T-helper 22 cell (primary cell): ENCODE measurements around the gene LRRC19.

ENCODE experiments used
- DNase-seq: peaks from one replicate; pipeline ENCODE4 v3.0.0-alpha.2; 2020; ENCODE audit warnings: low read depth

LRRC19 gene, protein sequence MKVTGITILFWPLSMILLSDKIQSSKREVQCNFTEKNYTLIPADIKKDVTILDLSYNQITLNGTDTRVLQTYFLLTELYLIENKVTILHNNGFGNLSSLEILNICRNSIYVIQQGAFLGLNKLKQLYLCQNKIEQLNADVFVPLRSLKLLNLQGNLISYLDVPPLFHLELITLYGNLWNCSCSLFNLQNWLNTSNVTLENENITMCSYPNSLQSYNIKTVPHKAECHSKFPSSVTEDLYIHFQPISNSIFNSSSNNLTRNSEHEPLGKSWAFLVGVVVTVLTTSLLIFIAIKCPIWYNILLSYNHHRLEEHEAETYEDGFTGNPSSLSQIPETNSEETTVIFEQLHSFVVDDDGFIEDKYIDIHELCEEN

GRCh38 chr9:27005491-27005890 lies at the start of gene LRRC19:
Gene LRRC19, minus strand, starts transcription at chr9:27005672. Its CDS starts 5,978 bp downstream, at chr9:26999694.
- no peak for DNase-seq

DNA sequence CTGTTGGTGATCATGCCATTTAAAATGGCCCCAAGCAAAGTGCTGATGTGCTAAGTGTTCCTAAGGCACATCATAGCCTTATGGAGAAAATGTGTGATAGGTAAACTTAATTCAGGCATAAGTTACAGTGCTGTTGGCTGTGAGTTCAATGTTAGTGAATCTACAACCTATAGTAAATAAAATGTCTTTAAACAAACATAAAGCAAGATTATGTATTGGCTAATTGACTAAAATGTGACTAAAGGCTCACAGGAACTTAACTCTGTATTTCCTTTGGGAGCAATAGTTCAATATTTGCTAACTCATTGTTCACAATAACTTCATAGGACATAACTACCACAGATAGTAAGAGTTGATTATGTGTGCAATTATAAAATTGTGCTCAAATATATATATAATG lies 49.4 kb upstream of the LRRC19 start:
- no peak for DNase-seq

DNA sequence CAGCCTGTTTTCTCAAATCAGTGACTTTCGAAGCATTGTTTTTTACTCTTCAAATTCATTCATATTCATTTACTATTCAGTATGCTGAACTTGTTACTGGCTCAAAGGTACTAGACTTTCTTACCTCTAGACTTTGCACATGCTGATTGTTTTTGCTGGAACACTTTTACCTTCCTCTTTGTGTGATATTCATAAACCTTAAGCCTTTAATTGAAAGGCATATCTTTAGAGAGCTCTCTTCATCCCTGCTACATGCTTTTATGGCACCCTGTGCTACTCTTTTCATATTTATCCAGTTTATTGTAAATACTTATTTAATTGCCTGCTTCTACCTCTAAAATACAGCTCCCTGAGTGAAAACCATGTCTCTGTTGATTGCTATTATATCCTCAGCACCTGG lies 48.7 kb upstream of the LRRC19 start:
- no peak for DNase-seq

GRCh38 chr9:27053369-27054022 lies 48.0 kb upstream of the LRRC19 start:
- DNase-seq = no peak

- no peak for DNase-seq
Observed at GRCh38 chr9:27047136-27047535, 41.7 kb upstream of the LRRC19 start.

DNA sequence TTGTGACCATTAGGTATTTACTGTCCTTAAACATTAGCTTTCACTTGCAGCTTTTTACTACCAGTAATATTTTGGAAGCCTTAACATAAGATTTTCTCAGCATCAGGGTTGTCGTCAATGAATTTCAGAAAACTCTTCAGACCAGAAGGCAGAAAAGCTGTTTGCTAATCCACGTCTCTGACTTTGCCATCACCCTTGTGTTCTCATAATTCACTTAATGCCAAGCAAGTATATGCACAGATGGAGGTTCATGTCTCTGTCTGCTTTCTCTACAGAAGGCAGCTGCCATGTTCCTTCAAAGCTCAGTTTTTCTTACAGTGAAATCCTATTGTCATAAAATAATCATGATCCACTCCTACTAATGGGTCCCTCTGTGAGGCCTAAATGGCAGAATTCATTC lies 37.7 kb upstream of the LRRC19 start:
- DNase-seq = no peak

GRCh38 chr9:27042476-27042875 lies 37.0 kb upstream of the LRRC19 start:
- DNase-seq = no peak

GRCh38 chr9:27041746-27042145 lies 36.3 kb upstream of the LRRC19 start:
- no peak for DNase-seq

DNA sequence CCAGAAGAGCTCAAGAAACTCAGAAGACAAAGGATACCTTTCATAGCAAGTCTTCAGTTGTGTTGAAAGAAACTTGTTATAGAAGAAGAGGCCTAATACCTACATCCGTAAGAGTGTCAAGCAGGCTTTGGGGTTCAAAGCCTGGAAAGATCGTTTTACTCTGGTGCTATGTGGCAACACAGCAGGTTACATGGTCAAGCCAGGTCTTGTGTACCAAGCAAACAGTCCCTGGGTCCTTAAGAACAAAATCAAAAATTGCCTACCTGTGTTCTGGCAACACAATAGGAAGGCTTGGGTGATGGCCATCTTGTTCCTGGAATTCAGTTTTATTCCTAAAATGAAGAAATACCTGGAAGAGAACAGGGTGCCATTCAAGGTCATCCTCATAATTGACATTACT lies 32.0 kb upstream of the LRRC19 start:
- DNase-seq = no peak

DNA sequence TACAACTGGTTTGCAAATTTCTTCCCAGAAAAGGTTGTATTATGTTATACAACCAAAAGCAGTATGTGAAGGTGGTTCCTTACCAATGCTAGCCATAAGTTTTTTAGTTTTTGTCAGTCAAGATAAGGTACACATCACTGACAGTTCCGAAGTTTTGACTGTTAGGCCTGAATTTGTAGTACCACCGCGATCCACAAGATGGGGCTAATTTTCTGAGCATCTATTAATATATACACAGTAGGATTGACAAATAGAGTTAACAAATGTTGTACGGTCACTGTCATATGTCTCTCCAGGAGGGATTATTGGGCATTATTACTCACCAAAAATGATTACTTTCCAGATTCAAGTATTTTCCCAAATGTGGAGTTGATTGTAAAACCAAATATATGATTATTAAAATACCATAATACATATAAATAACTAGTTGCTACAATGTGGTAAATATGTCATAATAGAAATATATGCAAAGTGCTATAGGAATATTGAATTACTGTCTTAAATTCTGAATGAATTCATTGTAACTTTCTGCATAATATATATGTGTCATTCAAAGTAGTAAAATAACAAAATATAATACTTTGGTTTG lies 28.4 kb upstream of the LRRC19 start:
- no peak for DNase-seq

DNA sequence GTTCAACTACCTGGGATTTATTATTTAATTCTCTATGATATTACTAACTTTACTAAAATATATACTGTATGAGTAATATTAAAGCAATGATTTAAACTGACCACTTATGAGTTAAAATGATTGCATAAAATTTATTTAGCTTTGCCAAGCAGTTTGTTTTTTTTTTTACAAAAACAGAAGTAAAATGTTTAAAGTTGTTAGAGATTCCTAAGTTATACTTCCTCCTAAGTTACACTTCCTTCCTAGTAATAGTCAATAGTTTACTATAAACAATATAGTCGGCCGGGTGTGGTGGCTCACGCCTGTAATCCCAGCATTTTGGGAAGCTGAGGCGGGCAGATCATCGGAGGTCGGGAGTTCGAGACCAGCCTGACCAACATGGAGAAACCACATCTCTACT lies 23.7 kb upstream of the LRRC19 start:
- DNase-seq = no peak

GRCh38 chr9:27022920-27023319 lies 17.4 kb upstream of the LRRC19 start:
- DNase-seq = no peak

- DNase-seq = no peak
Observed at GRCh38 chr9:27019589-27019988, 14.1 kb upstream of the LRRC19 start.

DNA sequence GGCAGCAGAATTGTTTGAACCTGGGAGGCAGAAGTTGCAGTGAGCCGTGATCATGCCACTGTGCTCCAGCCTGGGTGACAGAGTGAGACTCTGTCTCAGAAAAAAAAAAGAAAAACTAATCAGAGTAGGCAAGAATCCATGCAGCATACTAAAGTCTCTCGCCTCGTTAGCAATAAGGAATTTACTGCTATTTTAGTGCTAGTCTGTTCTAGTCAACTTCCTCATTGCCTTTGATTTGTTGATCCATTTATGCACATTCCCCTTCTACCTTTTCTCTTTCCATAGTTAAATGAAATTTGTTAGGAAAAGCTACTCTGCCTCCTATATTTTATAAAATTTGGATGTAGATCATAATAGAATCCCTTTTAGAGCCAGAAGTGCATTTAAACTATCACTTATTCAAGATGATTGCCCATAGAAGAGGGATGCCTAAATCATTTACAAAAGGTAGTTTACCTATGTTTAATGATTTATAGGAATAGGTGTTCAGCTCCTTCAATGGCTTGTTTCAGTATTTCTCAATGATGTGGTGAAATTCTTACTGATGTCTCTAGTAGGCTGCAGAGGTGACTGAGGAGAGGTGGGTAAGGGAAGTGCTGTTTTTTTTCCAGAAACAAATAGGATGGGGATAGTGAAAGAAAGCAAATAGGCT lies 1.9 kb downstream of the LRRC19 start:
- no peak for DNase-seq

DNA sequence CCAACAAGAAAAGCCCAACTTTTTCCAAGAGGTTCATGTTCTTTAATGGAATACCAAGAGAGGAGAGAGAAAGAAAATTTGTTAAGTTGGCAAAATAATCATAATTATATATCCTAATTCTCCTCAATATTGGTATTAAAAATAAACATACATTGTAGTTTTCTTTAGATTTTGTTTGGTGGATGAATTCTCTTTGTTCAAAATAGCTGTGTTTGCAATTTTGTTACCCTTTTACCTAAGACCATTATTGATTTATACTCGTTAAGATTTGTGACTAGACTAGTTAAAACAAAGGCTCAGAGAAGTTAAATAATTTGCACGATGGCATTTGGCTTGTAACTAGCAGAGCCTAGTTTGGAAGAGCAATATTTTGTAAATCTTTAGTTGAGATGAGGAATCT lies 9.7 kb downstream of the LRRC19 start:
- DNase-seq = no peak

DNA sequence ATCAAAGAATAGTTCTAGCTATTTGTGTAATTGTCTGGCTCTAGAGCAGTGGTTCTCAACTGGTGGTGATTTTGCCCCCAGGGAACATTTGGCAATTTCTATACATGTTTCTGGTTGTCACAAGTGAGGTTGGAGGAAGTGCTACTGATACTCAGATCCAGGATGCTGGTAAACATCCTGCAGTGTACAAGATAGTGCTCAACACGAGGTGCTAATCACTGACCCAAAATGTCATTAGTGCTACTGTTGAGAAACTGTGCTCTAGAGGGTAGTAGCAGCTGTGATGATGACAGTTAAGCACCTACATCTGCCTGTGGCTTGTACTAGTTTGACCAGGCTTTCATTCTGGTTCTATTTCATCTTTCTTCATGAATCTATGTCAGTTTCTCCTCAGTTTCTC lies 22.1 kb downstream of the LRRC19 start:
- no peak for DNase-seq

- DNase-seq = no peak
Observed at GRCh38 chr9:26975728-26976707, 29.5 kb downstream of the LRRC19 start.

GRCh38 chr9:26974927-26975326 lies 30.5 kb downstream of the LRRC19 start:
- DNase-seq = no peak

DNA sequence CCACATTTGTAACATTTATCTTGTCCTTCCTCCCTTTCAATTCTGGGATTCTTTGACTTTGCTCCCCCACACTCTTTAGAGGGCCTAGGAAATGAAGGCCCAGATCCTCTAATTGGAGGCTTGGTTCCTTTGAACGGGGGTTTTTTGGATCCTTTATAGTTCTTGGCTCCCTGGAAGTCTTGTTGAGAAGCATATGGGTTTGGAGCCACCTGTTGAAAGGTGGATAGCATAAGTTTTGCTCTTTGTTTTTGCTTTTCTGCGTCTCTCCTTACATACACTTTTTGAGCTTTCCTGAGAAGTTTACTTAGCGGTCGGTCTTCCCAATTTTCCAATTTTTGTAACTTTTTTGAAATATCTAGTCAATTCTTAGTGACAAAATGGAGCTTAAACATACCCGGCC lies 31.5 kb downstream of the LRRC19 start:
- DNase-seq = no peak

- no peak for DNase-seq
Observed at GRCh38 chr9:26971721-26972120, 33.8 kb downstream of the LRRC19 start.

- DNase-seq = no peak
Observed at GRCh38 chr9:26956860-26957233, 48.6 kb downstream of the LRRC19 start.
